ENCODE results near the gene NEURL1B.

The NEURL1B gene

GRCh38 chr5:172633403-172633970 is 7.6 kb upstream of the NEURL1B start:
- no peak for TF ChIP-seq CTCF (conservative IDR thresholded peaks at IDR 0.05; ENCODE audit: control insufficient read depth, insufficient read depth, low read depth, low read length)

GRCh38 chr5:172634106-172634899 is 6.8 kb upstream of the NEURL1B start:
- DNase-seq (ENCODE audit: low read depth) = no peak
- H3K4me3 ChIP-seq (ENCODE audit: control insufficient read depth, low read depth, low read length) = no peak overlapping the region
- no peak for TF ChIP-seq CTCF (conservative IDR thresholded peaks at IDR 0.05; ENCODE audit: control insufficient read depth, insufficient read depth, low read depth, low read length)

More at GRCh38 chr5:172633403-172633970, 7.6 kb upstream of the NEURL1B start:
- no peak for DNase-seq (ENCODE audit: low read depth)
- no peak overlapping the region for H3K4me3 ChIP-seq (ENCODE audit: control insufficient read depth, low read depth, low read length)

- no peak overlapping the region for H3K4me3 ChIP-seq (ENCODE audit: control insufficient read depth, low read depth, low read length)
- TF ChIP-seq CTCF (conservative IDR thresholded peaks at IDR 0.05; ENCODE audit: control insufficient read depth, insufficient read depth, low read depth, low read length) = no peak
- DNase-seq (ENCODE audit: low read depth) = no peak
These were observed 6.0 kb upstream of the NEURL1B start for GRCh38 chr5:172635038-172635437.

GRCh38 chr5:172636279-172637050 is 4.6 kb upstream of the NEURL1B start:
- DNase-seq (ENCODE audit: low read depth) = no peak
- no peak for TF ChIP-seq CTCF (conservative IDR thresholded peaks at IDR 0.05; ENCODE audit: control insufficient read depth, insufficient read depth, low read depth, low read length)
- no peak overlapping the region for H3K4me3 ChIP-seq (ENCODE audit: control insufficient read depth, low read depth, low read length)

GRCh38 chr5:172637110-172637580 is 3.9 kb upstream of the NEURL1B start:
- no peak for TF ChIP-seq CTCF (conservative IDR thresholded peaks at IDR 0.05; ENCODE audit: control insufficient read depth, insufficient read depth, low read depth, low read length)
- H3K4me3 ChIP-seq (ENCODE audit: control insufficient read depth, low read depth, low read length) = no peak overlapping the region
- DNase-seq (ENCODE audit: low read depth) = no peak

- TF ChIP-seq CTCF (conservative IDR thresholded peaks at IDR 0.05; ENCODE audit: control insufficient read depth, insufficient read depth, low read depth, low read length) = no peak
- DNase-seq (ENCODE audit: low read depth) = no peak
- H3K4me3 ChIP-seq (ENCODE audit: control insufficient read depth, low read depth, low read length) = no peak overlapping the region
These were observed 3.3 kb upstream of the NEURL1B start for GRCh38 chr5:172637740-172638139.
